Activated T-cell treated with anti-CD3 and anti-CD28 coated beads, Interleukin-2, amount 50 U/mL, for 4 hours (primary cell): ENCODE results near the gene NPR2. TPM values are rescaled to one million over a fixed set of nuclear protein-coding genes. Genes with fewer than 3 reads are reported as not detected.

Experiments used
- ATAC-seq, 2 donors: fragments of 200-7000 bp; cut with Tn5 transposase; one replicate each; pipeline ENCODE4 v1.10.0; 2021
- DNase-seq: peaks from one replicate; pipeline ENCODE4 v3.0.0-alpha.2; 2020
- H3K27me3 Mint-ChIP-seq: one replicate; pipeline ENCODE4 v1.8.0; 2021; ENCODE audit warnings: low read depth, mixed read lengths
- H3K36me3 Mint-ChIP-seq: one replicate; pipeline ENCODE4 v1.8.0; 2022; ENCODE audit warnings: mixed read lengths; ENCODE audit not compliant: insufficient read depth
- H3K4me1 Mint-ChIP-seq: one replicate; pipeline ENCODE4 v1.8.0; 2021; ENCODE audit warnings: low read depth, mixed read lengths
- H3K4me3 Mint-ChIP-seq: one replicate; pipeline ENCODE4 v1.8.0; 2021; ENCODE audit warnings: mild to moderate bottlenecking, moderate library complexity, mixed read lengths
- H3K9me3 Mint-ChIP-seq: one replicate; pipeline ENCODE4 v1.8.0; 2021; ENCODE audit warnings: mixed read lengths
- total RNA-seq, 3 donors: library from RNA; stranded (reverse); gene quantifications; one replicate each; pipeline ENCODE4 v1.2.1, GENCODE V29; 2021

The NPR2 gene
- total RNA-seq, 3 donors from 2014 or later, result 4.4 to 5.3 (median 5.2) TPM

- no peak for ATAC-seq
Measured at GRCh38 chr9:35856882-35857281, 65.5 kb downstream of the NPR2 start.

GRCh38 chr9:35858458-35858857, 67.1 kb downstream of the NPR2 start:
- Mint-ChIP-seq H3K9me3 (no peaks in the 10 kb centered on the region), H3K4me1 (peaks cover 4% of the 10 kb centered on the region), H3K36me3 (no peaks in the 10 kb centered on the region), H3K27me3 (peaks cover 14% of the 10 kb centered on the region), H3K4me3 (no peak overlapping the region)
- no peak for DNase-seq
- ATAC-seq, result no peak

More at GRCh38 chr9:35856882-35857281, 65.5 kb downstream of the NPR2 start:
- no peaks in the 10 kb centered on the region for H3K9me3 Mint-ChIP-seq
- no peak overlapping the region for H3K4me3 Mint-ChIP-seq
- H3K4me1 Mint-ChIP-seq, result peaks cover 4% of the 10 kb centered on the region
- peaks cover 2% of the 10 kb centered on the region for H3K27me3 Mint-ChIP-seq
- H3K36me3 Mint-ChIP-seq, result no peaks in the 10 kb centered on the region
- no peak for DNase-seq

Other genes with a start within 250 kb of the NPR2 start
- 10 to 100 TPM; 42.0 to 57.1 (median 54.9) TPM for gene TESK1, start 186.3 kb upstream of the NPR2 start, total RNA-seq
- 1 to 10 TPM; 1.8 to 4.5 (median 3.9) TPM for gene CD72, start 173.2 kb upstream of the NPR2 start, total RNA-seq
- gene SIT1, start 140.7 kb upstream of the NPR2 start, total RNA-seq, result 10 to 100 TPM; 21.8 to 23.8 (median 22.9) TPM
- gene RMRP, start 133.6 kb upstream of the NPR2 start, total RNA-seq, result over 10,000 TPM; 12,907 to 15,791 (median 13,372) TPM
- gene CCDC107, start 133.3 kb upstream of the NPR2 start, total RNA-seq, result 10 to 100 TPM; 11.1 to 12.5 (median 12.0) TPM
- 1 to 10 TPM; 1.1 to 1.2 (median 1.2) TPM for gene ARHGEF39, start 126.4 kb upstream of the NPR2 start, total RNA-seq
- under 1 TPM in 2 of 3 donors, not detected in 1; 0.24 to 0.46 TPM for gene CA9, start 117.7 kb upstream of the NPR2 start, total RNA-seq
- gene TPM2, start 101.7 kb upstream of the NPR2 start, total RNA-seq, result 1 to 10 TPM; 1.6 to 2.2 (median 2.2) TPM
- gene TLN1, start 59.4 kb upstream of the NPR2 start, total RNA-seq, result 100 to 1,000 TPM; 210 to 252 (median 230) TPM
- 10 to 100 TPM; 22.9 to 27.5 (median 23.6) TPM for gene CREB3, start 58.9 kb upstream of the NPR2 start, total RNA-seq
- 10 to 100 TPM; 29.9 to 34.8 (median 33.2) TPM for gene GBA2, start 42.4 kb upstream of the NPR2 start, total RNA-seq
- 10 to 100 TPM; 14.3 to 15.3 (median 14.6) TPM for gene RGP1, start 42.3 kb upstream of the NPR2 start, total RNA-seq
- 1 to 10 TPM in 1 of 3 donors, under 1 TPM in 2; 0.84 to 1.4 (median 0.86) TPM for gene MSMP, start 37.3 kb upstream of the NPR2 start, total RNA-seq
- gene SPAG8, start 20.7 kb downstream of the NPR2 start, total RNA-seq, result under 1 TPM; 0.27 to 0.48 (median 0.40) TPM
- 10 to 100 TPM; 28.7 to 31.9 (median 30.0) TPM for gene HINT2, start 23.5 kb downstream of the NPR2 start, total RNA-seq
- not detected for gene FAM221B, start 37.1 kb downstream of the NPR2 start, total RNA-seq
- 1 to 10 TPM; 1.5 to 1.9 (median 1.8) TPM for gene TMEM8B, start 37.6 kb downstream of the NPR2 start, total RNA-seq
- not detected for gene OR13J1, start 78.8 kb downstream of the NPR2 start, total RNA-seq
- gene HRCT1, start 114.6 kb downstream of the NPR2 start, total RNA-seq, result not detected
- not detected for gene SPAAR, start 117.9 kb downstream of the NPR2 start, total RNA-seq
- not detected for gene OR2S2, start 166.6 kb downstream of the NPR2 start, total RNA-seq
- 1 to 10 TPM; 2.0 to 2.4 (median 2.0) TPM for gene RECK, start 245.3 kb downstream of the NPR2 start, total RNA-seq